SK-N-SH (cell line): ENCODE results near the gene STOML1. TPM values are rescaled to one million over a fixed set of nuclear protein-coding genes. Genes with fewer than 3 reads are reported as not detected.

ENCODE experiments used
- CTCF ChIA-PET: fragments of 300-600, 350-600 bp; formaldehyde crosslinking; extraction: SDS; loops from one replicate; lab custom pipeline; 2021; lab: Yijun Ruan, JAX
- POLR2A ChIA-PET: fragments of 350-600 bp; sonication (Branson Sonifier 250); formaldehyde crosslinking; extraction: SDS; loops from one replicate; lab custom pipeline; 2020; ENCODE audit warnings: antibody characterized with exemption, inconsistent platforms; lab: Yijun Ruan, JAX
- DNase-seq: peaks from one replicate; pipeline ENCODE4 v3.0.0; 2012
- H2AFZ ChIP-seq: fragments of 200-600 bp; sonication (generic); 2 replicates; pipeline ENCODE4 v1.8.1; 2016; ENCODE audit warnings: antibody characterized with exemption, mild to moderate bottlenecking, low read depth
- H3F3A ChIP-seq: fragments of 200-600 bp; sonication (generic); replicated peaks from 2 replicates; pipeline ENCODE3; 2016; ENCODE audit warnings: antibody characterized with exemption, mild to moderate bottlenecking; ENCODE audit not compliant: insufficient read depth
- H3K27ac ChIP-seq, 2 experiments: fragments of 200-500 bp in 1 of 2; fragments of 200-600 bp in 1 of 2; sonication (Bioruptor generic) in 1 of 2; sonication (generic), shearing (Covaris generic) in 1 of 2; 2 replicates each; pipeline versions ENCODE4 v1.5.1 to v1.6.1; 2014 to 2016; ENCODE audit warnings: low read depth in 2 of 2, inconsistent platforms in 1 of 2, low read length in 1 of 2, mild to moderate bottlenecking in 1 of 2, mixed read lengths in 1 of 2
- H3K27me3 ChIP-seq: fragments of 200-600 bp; sonication (generic), shearing (Covaris generic); 2 replicates; pipeline ENCODE4 v1.6.1; 2016; ENCODE audit warnings: mixed run types; ENCODE audit not compliant: insufficient read depth
- H3K36me3 ChIP-seq, 2 experiments: fragments of 200-500 bp in 1 of 2; fragments of 200-600 bp in 1 of 2; sonication (Bioruptor generic) in 1 of 2; sonication (generic) in 1 of 2; replicated peaks in 1 of 2; 2 replicates each; pipeline versions ENCODE3 to v1.5.1; 2014 to 2016; ENCODE audit warnings: low read length in 1 of 2, mild to moderate bottlenecking in 1 of 2; ENCODE audit not compliant: insufficient read depth in 2 of 2, control insufficient read depth in 1 of 2
- H3K4me1 ChIP-seq, 2 experiments: fragments of 200-500 bp in 1 of 2; fragments of 200-600 bp in 1 of 2; sonication (Bioruptor generic) in 1 of 2; sonication (generic), shearing (Covaris generic) in 1 of 2; 2 replicates each; pipeline versions ENCODE4 v1.5.1 to v1.6.1; 2014 to 2016; ENCODE audit warnings: low read depth in 1 of 2, low read length in 1 of 2, mixed run types in 1 of 2; ENCODE audit not compliant: insufficient read depth in 2 of 2, control insufficient read depth in 1 of 2
- H3K4me2 ChIP-seq: fragments of 200-600 bp; sonication (generic), shearing (Covaris generic); 2 replicates; pipeline ENCODE4 v1.6.1; 2017; ENCODE audit warnings: mixed run types
- H3K4me3 ChIP-seq, 2 experiments: fragments of 200-500 bp in 1 of 2; fragments of 200-600 bp in 1 of 2; sonication (Bioruptor generic) in 1 of 2; sonication (generic), shearing (Covaris generic) in 1 of 2; 2 replicates each; pipeline versions ENCODE4 v1.5.1 to v1.8.1; 2014 to 2016; ENCODE audit warnings: low read depth in 2 of 2, inconsistent platforms in 1 of 2, low read length in 1 of 2, mild to moderate bottlenecking in 1 of 2, mixed read lengths in 1 of 2, moderate library complexity in 1 of 2
- H3K79me2 ChIP-seq: fragments of 200-600 bp; sonication (generic); 2 replicates; pipeline ENCODE4 v1.8.1; 2017; ENCODE audit warnings: mild to moderate bottlenecking; ENCODE audit not compliant: insufficient read depth
- H3K9ac ChIP-seq: fragments of 200-600 bp; sonication (generic); 2 replicates; pipeline ENCODE4 v1.6.1; 2017; ENCODE audit warnings: mixed run types
- H3K9me2 ChIP-seq: fragments of 200-600 bp; sonication (generic); 2 replicates; pipeline ENCODE4 v1.6.1; 2017; ENCODE audit warnings: mixed run types
- H3K9me3 ChIP-seq: fragments of 200-600 bp; sonication (generic); 2 replicates; pipeline ENCODE4 v1.6.1; 2017; ENCODE audit warnings: mixed run types, mild to moderate bottlenecking, moderate library complexity
- H4K20me1 ChIP-seq: fragments of 200-600 bp; sonication (generic); 2 replicates; pipeline ENCODE4 v1.6.1; 2017; ENCODE audit warnings: mild to moderate bottlenecking, mixed run types; ENCODE audit not compliant: insufficient read depth
- ELF1 ChIP-seq: IDR thresholded peaks from 2 replicates; pipeline ENCODE4 v1.4.0; 2012
- EP300 ChIP-seq, 2 experiments: IDR thresholded peaks; 2 replicates each; pipeline versions ENCODE4 v1.4.0 to v1.6.1; 2012; ENCODE audit warnings: borderline replicate concordance in 1 of 2, low read depth in 1 of 2, low read length in 1 of 2
- FOSL2 ChIP-seq: IDR thresholded peaks from 2 replicates; pipeline ENCODE4 v1.4.0; 2012; ENCODE audit warnings: low read depth, mild to moderate bottlenecking, moderate library complexity, borderline replicate concordance
- FOXM1 ChIP-seq: IDR thresholded peaks from 2 replicates; pipeline ENCODE4 v1.4.0; 2012; ENCODE audit warnings: low read depth, mild to moderate bottlenecking
- GABPA ChIP-seq: IDR thresholded peaks from 2 replicates; pipeline ENCODE4 v1.4.0; 2012; ENCODE audit warnings: low read depth, mild to moderate bottlenecking
- JUND ChIP-seq: IDR thresholded peaks from 2 replicates; pipeline ENCODE4 v1.4.0; 2012
- MEF2A ChIP-seq: IDR thresholded peaks from 2 replicates; pipeline ENCODE4 v1.4.0; 2012; ENCODE audit warnings: low read depth, borderline replicate concordance
- MXI1 ChIP-seq: IDR thresholded peaks from 2 replicates; pipeline ENCODE4 v1.6.1; 2012; ENCODE audit warnings: mild to moderate bottlenecking, low read depth, low read length, improper control_type of control experiment
- NFIC ChIP-seq: IDR thresholded peaks from 2 replicates; pipeline ENCODE4 v1.4.0; 2012; ENCODE audit warnings: borderline replicate concordance
- POLR2AphosphoS5 ChIP-seq: IDR thresholded peaks from 2 replicates; pipeline ENCODE4 v1.6.1; 2012; ENCODE audit warnings: low read depth, low read length
- RCOR1 ChIP-seq: fragments of 150-350 bp; IDR thresholded peaks from 2 replicates; pipeline ENCODE4 v1.6.1; 2017; ENCODE audit warnings: antibody characterized with exemption, low read length
- RXRA ChIP-seq: IDR thresholded peaks from 2 replicates; pipeline ENCODE4 v1.4.0; 2012; ENCODE audit warnings: low read depth, mild to moderate bottlenecking, borderline replicate concordance
- TAF1 ChIP-seq: IDR thresholded peaks from 2 replicates; pipeline ENCODE4 v1.6.1; 2012; ENCODE audit warnings: low read depth, mild to moderate bottlenecking, low read length, moderate library complexity, borderline replicate concordance
- TCF12 ChIP-seq: IDR thresholded peaks from 2 replicates; pipeline ENCODE4 v1.4.0; 2012
- TEAD4 ChIP-seq: IDR thresholded peaks from 2 replicates; pipeline ENCODE4 v1.4.0; 2012; ENCODE audit warnings: mild to moderate bottlenecking, borderline replicate concordance; ENCODE audit not compliant: insufficient read depth
- YY1 ChIP-seq: IDR thresholded peaks from 2 replicates; pipeline ENCODE4 v1.4.0; 2012; ENCODE audit warnings: low read depth, mild to moderate bottlenecking
- WGBS: methylation state at CpG from one replicate; pipeline ENCODE4 v1.1.6; 2017; ENCODE audit warnings: low lambda C conversion rate; 5-methylcytosine and 5-hydroxymethylcytosine counted together
- polyA plus RNA-seq, 3 experiments: library from polyadenylated mRNA; depleted of rRNA; stranded (reverse); fragments of >200 nt; gene quantifications; 2 replicates each; pipeline ENCODE4 v1.2.3, GENCODE V29; 2012
- TF ChIP-seq, protein P1 (sequence below): IDR thresholded peaks from 2 replicates; pipeline ENCODE4 v1.4.0; 2012; ENCODE audit warnings: low read depth
- TF ChIP-seq, protein P2 (sequence below): IDR thresholded peaks from 2 replicates; pipeline ENCODE4 v1.4.0; 2012; ENCODE audit warnings: low read depth, borderline replicate concordance
- TF ChIP-seq, protein P3 (sequence below): IDR thresholded peaks from 2 replicates; pipeline ENCODE4; 2012
- TF ChIP-seq, protein P4 (sequence below): IDR thresholded peaks from 2 replicates; pipeline ENCODE4 v1.6.1; 2012; ENCODE audit warnings: mild to moderate bottlenecking, low read depth, low read length, moderate library complexity

Gene STOML1
- polyA plus RNA-seq, 1 of the 3 experiments (the other 2 are of a cell fraction) = 20.4 TPM

DNA sequence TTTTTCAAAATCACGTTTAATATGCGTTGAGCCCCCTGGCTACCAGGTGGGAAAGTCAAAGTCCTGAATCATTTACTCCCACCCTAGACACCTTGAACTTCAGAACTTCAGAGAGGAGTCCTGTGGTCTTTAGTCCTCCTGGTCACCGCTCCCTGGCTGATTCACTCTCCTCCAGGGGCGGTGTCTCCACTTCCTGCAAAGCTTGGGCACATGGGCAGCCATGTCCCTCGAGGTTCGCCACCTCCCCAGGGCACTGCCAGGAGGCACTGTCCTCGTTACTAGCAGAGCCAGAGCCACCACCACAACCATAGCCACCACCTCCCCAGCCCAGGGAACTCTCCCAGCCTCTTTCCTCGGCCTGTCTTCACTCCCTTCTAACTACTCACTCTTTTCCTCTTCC is 34.8 kb downstream of the STOML1 start:
- no peaks in the 10 kb centered on the region for H3K9me3 ChIP-seq
- TF ChIP-seq NFIC (no peak), RCOR1 (no peak), POLR2AphosphoS5 (no peak), MEF2A (no peak), EP300 (IDR thresholded peaks at IDR 0.05; ENCODE audit: borderline replicate concordance in 1 of 2, low read depth in 1 of 2, low read length in 1 of 2) (no peak), TAF1 (no peak), YY1 (no peak), FOSL2 (no peak)
- TF ChIP-seq, protein P1, sequence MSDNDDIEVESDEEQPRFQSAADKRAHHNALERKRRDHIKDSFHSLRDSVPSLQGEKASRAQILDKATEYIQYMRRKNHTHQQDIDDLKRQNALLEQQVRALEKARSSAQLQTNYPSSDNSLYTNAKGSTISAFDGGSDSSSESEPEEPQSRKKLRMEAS = no peak; the same call in 1 of the 2 replicates
- H3K4me3 ChIP-seq = no peak overlapping the region
- no peaks in the 10 kb centered on the region for H3K36me3 ChIP-seq
- no peak overlapping the region for H2AFZ ChIP-seq
- ChIA-PET CTCF (interaction anchor here (0.8 to 4.7 kb wide), 7 partner anchors 8 to 363 kb away, joined by 3 to 35 read pairs (median 6); no protein-coding TSS in a partner anchor), POLR2A (no interaction called here)
- no peak overlapping the region for H3K9ac ChIP-seq
- H3K4me2 ChIP-seq = peak overlapping the region; percentile 50; the same call in 1 of the 2 replicates
- no peaks in the 10 kb centered on the region for H3K9me2 ChIP-seq
- no peaks in the 10 kb centered on the region for H3K27me3 ChIP-seq
- no peak for DNase-seq
- H3F3A ChIP-seq = peaks cover 21% of the 10 kb centered on the region
- peak overlapping the region in 1 of 2 experiments; percentile 69; a peak in 2 of 4 replicates for H3K27ac ChIP-seq
- 90% methylated on average over 8 of the region's 8 CpGs for WGBS
- H3K79me2 ChIP-seq = no peaks in the 10 kb centered on the region
- H3K4me1 ChIP-seq = peaks cover 17 to 28% of the 10 kb centered on the region in 2 experiments
- H4K20me1 ChIP-seq = no peaks in the 10 kb centered on the region

DNA sequence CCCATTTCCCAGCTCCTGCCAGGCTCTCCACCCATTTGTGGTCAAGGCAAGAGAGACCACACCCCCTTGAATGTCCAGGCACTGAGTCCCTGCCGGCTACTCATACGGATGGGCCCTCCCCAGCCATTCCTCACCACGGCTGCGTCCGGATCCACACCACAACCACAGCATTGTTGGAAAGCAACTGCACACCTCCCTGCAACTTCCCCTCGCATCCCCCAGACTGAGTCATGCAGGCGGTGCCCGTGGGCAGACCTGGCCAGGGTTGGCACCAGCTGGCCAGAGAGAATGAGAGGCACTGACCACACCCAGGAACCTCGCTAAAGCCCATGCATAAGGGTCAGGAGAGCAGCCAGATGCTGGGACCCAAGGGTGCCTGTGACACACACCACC is 35.4 kb downstream of the STOML1 start:
- no peaks in the 10 kb centered on the region for H3K9me3 ChIP-seq
- H3K4me1 ChIP-seq = peaks cover 22 to 31% of the 10 kb centered on the region in 2 experiments
- whole genome bisulfite sequencing = 25% methylated on average over 4 of the region's 9 CpGs
- H3F3A ChIP-seq = peaks cover 23% of the 10 kb centered on the region
- peak overlapping the region in 1 of 2 experiments; percentile 69; a peak in 2 of 4 replicates for H3K27ac ChIP-seq
- H3K27me3 ChIP-seq = no peaks in the 10 kb centered on the region
- H3K4me2 ChIP-seq = peak overlapping the region; percentile 50; the same call in 1 of the 2 replicates
- H3K79me2 ChIP-seq = no peaks in the 10 kb centered on the region
- no peak overlapping the region for H3K4me3 ChIP-seq
- H3K9ac ChIP-seq = peak overlapping the region; percentile 43; the same call in 1 of the 2 replicates
- no peak for DNase-seq
- H2AFZ ChIP-seq = peak overlapping the region; percentile 17; the same call in 1 of the 2 replicates
- H4K20me1 ChIP-seq = no peaks in the 10 kb centered on the region
- ChIA-PET POLR2A (no interaction called here), CTCF (interaction anchor here (0.6 to 4.7 kb wide), 8 partner anchors 8 to 364 kb away, joined by 3 to 35 read pairs (median 6); no protein-coding TSS in a partner anchor)
- no peaks in the 10 kb centered on the region for H3K9me2 ChIP-seq
- H3K36me3 ChIP-seq = no peaks in the 10 kb centered on the region
- TF ChIP-seq TAF1 (peak; percentile 25; the same call in 1 of the 2 replicates), MEF2A (no peak), FOSL2 (peak; percentile 94; the same call in 1 of the 2 replicates), MXI1 (no peak), TEAD4 (peak; percentile 80), GABPA (no peak), POLR2AphosphoS5 (peak; percentile 61; the same call in 1 of the 2 replicates), FOXM1 (no peak), JUND (peak; percentile 90), TCF12 (peak; percentile 94), EP300 (IDR thresholded peaks at IDR 0.05; ENCODE audit: borderline replicate concordance in 1 of 2, low read depth in 1 of 2, low read length in 1 of 2) (peak in 1 of 2 experiments; percentile 89; a peak in 2 of 4 replicates), NFIC (peak; percentile 96), ELF1 (peak; percentile 35; the same call in 1 of the 2 replicates), RXRA (peak; percentile 73; the same call in 1 of the 2 replicates)
- TF ChIP-seq, protein P2, sequence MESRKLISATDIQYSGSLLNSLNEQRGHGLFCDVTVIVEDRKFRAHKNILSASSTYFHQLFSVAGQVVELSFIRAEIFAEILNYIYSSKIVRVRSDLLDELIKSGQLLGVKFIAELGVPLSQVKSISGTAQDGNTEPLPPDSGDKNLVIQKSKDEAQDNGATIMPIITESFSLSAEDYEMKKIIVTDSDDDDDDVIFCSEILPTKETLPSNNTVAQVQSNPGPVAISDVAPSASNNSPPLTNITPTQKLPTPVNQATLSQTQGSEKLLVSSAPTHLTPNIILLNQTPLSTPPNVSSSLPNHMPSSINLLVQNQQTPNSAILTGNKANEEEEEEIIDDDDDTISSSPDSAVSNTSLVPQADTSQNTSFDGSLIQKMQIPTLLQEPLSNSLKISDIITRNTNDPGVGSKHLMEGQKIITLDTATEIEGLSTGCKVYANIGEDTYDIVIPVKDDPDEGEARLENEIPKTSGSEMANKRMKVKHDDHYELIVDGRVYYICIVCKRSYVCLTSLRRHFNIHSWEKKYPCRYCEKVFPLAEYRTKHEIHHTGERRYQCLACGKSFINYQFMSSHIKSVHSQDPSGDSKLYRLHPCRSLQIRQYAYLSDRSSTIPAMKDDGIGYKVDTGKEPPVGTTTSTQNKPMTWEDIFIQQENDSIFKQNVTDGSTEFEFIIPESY = peak; percentile 28; the same call in 1 of the 2 replicates
- TF ChIP-seq, protein P3, sequence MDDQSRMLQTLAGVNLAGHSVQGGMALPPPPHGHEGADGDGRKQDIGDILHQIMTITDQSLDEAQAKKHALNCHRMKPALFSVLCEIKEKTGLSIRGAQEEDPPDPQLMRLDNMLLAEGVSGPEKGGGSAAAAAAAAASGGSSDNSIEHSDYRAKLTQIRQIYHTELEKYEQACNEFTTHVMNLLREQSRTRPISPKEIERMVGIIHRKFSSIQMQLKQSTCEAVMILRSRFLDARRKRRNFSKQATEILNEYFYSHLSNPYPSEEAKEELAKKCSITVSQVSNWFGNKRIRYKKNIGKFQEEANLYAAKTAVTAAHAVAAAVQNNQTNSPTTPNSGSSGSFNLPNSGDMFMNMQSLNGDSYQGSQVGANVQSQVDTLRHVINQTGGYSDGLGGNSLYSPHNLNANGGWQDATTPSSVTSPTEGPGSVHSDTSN = peak; percentile 69
- TF ChIP-seq, protein P4, sequence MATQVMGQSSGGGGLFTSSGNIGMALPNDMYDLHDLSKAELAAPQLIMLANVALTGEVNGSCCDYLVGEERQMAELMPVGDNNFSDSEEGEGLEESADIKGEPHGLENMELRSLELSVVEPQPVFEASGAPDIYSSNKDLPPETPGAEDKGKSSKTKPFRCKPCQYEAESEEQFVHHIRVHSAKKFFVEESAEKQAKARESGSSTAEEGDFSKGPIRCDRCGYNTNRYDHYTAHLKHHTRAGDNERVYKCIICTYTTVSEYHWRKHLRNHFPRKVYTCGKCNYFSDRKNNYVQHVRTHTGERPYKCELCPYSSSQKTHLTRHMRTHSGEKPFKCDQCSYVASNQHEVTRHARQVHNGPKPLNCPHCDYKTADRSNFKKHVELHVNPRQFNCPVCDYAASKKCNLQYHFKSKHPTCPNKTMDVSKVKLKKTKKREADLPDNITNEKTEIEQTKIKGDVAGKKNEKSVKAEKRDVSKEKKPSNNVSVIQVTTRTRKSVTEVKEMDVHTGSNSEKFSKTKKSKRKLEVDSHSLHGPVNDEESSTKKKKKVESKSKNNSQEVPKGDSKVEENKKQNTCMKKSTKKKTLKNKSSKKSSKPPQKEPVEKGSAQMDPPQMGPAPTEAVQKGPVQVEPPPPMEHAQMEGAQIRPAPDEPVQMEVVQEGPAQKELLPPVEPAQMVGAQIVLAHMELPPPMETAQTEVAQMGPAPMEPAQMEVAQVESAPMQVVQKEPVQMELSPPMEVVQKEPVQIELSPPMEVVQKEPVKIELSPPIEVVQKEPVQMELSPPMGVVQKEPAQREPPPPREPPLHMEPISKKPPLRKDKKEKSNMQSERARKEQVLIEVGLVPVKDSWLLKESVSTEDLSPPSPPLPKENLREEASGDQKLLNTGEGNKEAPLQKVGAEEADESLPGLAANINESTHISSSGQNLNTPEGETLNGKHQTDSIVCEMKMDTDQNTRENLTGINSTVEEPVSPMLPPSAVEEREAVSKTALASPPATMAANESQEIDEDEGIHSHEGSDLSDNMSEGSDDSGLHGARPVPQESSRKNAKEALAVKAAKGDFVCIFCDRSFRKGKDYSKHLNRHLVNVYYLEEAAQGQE = peak; percentile 67; the same call in 1 of the 2 replicates
